Measurements from ENCODE around the gene ZNF784.

Gene ZNF784

GRCh38 chr19:55655648-55656040 is 31.3 kb upstream of the ZNF784 start:
- no peak for DNase-seq

GRCh38 chr19:55654868-55655647 is 30.7 kb upstream of the ZNF784 start, which contains the start of gene U2AF2:
U2AF2 (plus strand) TSS chr19:55655035; CDS start chr19:55655105, 70 bp downstream.
- DNase-seq: peak; percentile 99

- no peak for DNase-seq
Measured at GRCh38 chr19:55654323-55654867, 30.0 kb upstream of the ZNF784 start.

GRCh38 chr19:55653651-55654322 is 29.4 kb upstream of the ZNF784 start:
- peak; percentile 99 for DNase-seq

DNA sequence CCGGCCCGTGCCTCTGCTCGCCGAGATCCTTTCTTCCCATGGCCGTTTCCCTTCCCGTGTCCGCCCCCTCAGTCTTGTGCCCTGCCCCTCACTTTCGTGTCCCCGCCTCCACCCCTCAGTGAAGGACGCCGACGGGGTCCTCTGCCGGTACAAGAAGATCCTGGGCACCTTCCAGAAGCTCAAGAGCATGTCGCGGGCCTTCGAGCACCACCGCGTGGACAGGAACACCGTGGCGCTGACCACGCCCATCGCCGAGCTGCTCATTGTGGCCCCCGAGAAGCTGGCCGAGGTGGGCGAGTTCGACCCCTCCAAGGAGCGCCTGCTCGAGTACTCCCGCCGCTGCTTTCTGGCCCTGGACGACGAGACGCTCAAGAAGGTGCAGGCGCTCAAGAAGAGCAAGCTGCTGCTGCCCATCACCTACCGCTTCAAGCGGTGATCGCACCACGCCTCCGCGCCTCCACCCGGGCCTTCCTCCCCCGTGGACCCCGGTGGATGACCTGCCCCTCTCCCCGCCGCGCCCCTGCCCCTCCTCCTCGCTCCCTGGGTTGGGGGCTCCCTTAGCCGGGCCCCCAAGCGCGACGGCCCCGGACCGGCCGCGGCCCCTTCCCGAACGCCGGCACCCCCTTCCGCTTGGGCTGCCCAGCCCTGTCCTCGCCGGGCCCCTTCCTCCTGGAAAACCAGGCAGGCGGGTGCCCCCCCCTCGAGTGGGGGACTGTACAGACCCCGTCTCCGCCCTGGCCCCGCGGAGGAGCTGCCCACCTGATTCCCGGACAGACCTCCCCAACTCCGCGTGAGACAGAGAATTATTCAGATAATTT is 28.2 kb upstream of the ZNF784 start:
- no peak for DNase-seq

GRCh38 chr19:55651236-55651635 is 26.9 kb upstream of the ZNF784 start:
- DNase-seq: no peak

- DNase-seq: no peak
Measured at GRCh38 chr19:55650602-55651230, 26.4 kb upstream of the ZNF784 start.

- DNase-seq: peak; percentile 22
Measured at GRCh38 chr19:55650126-55650557, 25.8 kb upstream of the ZNF784 start.

DNA sequence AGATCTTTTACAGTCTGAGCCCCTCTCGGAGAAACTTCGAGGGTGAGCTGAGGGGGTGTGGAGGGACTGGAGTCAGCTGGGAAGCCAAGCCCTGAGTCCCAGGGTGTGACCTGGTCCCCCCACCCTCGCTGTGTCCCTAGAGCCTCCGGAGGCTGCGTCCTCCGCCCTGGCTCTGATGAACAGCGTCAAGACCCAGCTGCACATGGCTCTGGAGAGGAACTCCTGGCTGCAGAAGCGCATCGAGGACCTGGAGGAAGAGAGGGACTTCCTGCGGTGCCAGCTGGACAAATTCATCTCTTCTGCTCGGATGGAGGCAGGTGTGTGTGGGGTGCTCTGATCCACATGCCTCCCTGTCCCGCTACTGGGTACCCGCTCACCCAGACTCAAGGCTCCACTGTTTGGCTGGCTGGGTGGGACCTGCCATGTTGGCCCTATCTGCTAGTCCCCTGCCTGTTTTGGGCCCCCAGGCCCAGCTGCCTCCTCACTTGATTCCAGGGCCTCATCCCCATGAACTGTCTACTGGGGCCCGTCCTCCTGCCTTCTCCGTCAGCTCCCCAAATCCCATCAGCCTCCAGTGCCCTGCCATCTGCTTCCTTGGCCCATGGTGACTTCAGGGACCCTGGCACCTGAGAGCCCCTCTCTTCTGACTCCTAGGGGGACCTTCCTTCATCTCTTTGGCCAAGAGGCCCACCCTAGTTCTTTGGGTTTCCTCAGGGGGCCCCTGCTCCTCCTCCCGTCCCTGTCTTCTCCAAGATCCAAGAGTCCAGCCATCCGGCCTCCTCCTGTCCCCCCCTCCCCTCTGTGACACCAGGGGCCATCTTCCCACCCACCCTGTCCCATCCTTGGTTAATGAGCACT is 25.1 kb upstream of the ZNF784 start:
- no peak for DNase-seq

DNA sequence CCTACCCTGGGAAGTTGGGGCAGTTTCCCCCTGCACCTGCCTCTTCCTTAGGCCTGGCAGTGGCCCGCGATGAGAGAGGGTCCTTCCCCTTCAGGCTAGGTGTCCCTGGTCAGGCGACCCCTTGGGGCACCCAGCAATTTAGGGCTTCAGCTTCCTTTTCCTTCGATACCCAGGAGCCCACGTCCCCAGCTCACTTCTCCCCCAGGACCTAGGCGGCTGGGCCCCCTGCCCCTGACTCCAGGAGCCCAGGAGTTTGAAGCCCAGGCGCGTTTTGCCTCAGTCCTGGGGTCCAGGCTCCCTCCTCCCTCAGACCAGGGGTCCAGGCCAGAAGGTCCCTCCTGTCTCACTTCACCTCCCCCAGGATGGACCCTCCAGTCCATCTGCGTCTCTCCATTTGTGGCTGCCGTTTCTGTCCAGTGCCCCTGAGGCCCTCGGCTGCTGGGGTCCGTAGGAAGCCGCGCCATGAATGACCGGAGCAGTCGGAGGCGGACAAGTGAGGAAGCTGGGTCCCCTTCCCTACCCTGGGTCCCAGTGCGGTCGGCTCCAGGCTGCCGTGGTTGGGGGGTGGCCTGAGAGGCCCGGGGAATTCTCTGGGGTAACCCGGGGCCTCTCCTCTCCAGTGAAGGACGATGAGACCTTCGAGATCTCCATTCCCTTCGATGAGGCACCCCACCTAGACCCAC is 24.4 kb upstream of the ZNF784 start:
- peak; percentile 44 for DNase-seq

GRCh38 chr19:55647732-55648584 is 23.6 kb upstream of the ZNF784 start, which contains the start of gene CCDC106:
CCDC106 (plus strand) TSS chr19:55648212; CDS start chr19:55649047, 835 bp downstream.
- DNase-seq: peak; percentile 90

DNA sequence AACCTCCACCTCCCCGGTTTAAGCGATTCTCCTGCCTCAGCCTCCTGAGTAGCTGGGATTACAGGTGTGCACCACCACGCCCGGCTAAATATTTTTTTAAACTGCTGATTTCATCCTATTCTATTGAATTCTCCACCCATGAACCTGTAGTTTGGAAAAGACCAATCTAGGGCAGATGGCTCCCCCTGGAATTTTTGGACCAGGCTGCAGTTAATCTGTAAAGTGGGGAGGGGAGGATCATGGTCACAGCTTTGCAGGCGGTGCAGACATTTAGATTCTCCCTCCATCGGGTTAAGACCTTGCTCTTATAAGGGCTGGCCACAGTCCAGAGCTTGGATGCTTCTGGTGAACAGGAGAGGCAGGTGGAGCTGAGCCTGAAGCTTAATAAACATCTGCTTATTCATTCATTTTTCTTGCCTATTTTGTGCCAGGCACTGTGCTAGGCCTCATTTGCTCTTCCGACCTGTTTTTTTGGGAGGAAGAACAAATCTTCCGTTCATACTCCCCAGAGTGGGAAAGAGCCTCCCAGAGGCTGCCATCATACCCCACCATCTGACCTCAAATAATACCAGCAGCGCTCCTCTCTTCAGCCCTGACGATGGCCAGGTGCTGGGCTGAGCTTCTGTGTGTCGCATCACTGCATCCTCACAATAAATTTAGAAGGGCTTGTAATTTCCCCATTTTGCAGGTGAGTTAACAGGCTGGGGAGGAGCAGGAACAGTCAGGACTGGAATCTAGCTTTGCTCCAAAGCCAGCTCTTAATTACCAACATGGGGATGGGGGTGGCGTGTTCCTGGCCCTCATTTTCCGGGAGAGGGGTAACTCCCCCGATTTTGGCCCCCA is 22.7 kb upstream of the ZNF784 start:
- DNase-seq: no peak

- no peak for DNase-seq
Measured at GRCh38 chr19:55645512-55645881, 21.1 kb upstream of the ZNF784 start.

DNA sequence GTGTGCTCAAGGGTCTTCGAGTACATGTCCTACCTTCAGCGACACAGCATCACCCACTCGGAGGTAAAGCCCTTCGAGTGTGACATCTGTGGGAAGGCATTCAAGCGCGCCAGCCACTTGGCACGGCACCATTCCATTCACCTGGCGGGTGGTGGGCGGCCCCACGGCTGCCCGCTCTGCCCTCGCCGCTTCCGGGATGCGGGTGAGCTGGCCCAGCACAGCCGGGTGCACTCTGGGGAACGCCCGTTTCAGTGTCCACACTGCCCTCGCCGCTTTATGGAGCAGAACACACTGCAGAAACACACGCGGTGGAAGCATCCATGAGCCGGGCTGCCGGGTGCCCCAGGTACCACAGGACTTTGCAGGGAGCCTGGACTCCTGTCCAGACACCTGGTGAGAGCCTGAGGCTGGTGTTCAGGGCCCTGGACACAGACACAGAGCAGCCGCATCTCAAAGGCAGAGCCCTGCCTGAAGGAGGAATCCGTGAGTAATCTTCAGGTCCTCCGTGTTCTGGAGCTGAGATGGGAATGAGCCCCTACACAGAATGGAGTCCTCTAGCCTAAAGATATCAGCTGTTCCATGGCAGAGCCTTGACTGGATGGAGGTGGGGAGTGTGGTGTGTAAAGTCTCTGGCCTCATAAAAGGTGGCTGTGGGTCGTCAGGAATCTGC is 20.6 kb upstream of the ZNF784 start:
- no peak for DNase-seq

DNA sequence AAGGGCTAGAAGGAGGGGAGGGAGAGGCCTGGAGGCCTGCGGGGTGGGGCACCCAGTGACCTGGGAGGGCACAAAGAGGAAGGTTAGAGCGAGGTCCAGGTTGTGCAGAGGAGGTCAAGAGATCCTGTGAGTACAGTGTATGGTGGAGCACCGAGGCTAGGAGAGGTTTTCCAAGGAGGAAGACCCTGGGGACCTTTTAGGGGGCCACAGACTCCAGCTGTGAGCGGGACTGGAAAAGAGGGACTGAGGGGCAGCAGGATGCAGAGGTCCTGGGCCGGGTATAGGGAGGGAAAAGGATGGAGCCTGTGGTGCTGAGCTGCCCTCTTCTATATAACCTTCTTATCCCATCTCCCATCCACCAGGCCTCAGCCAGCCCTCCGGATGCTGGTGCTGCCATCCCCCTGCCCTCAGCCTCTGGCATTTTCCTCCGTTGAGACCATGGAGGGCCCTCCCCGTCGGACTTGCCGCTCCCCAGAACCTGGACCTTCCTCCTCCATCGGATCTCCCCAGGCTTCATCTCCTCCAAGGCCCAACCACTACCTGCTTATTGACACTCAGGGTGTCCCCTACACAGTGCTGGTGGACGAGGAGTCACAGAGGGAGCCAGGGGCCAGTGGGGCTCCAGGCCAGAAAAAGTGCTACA is 19.9 kb upstream of the ZNF784 start:
- no peak for DNase-seq

- no peak for DNase-seq
Measured at GRCh38 chr19:55643887-55644176, 19.5 kb upstream of the ZNF784 start.

GRCh38 chr19:55643003-55643886 is 18.9 kb upstream of the ZNF784 start, which contains the start of gene ZNF581:
ZNF581 (plus strand) TSS chr19:55643649; CDS start chr19:55644572, 923 bp downstream.
- peak; percentile 88 for DNase-seq
